ENCODE results near the gene KRTAP12-1.

KRTAP12-1 gene

GRCh38 chr21:44653123-44653522 lies 28.8 kb downstream of the KRTAP12-1 start:
- DNase-seq (ENCODE audit: low read depth in 1 of 2, low spot score in 1 of 2), result no peak
- Histone ChIP-seq H3K4me3 (replicated peaks; ENCODE audit: insufficient read depth, low read length) (no peak overlapping the region), H3K27me3 (ENCODE audit: insufficient read depth, poor library complexity, severe bottlenecking) (no peaks in the 10 kb centered on the region), H3K27ac (replicated peaks) (no peak overlapping the region)
- TF ChIP-seq POLR2AphosphoS5 (IDR thresholded peaks at IDR 0.05; ENCODE audit: low read depth) (no peak), GABPA (IDR thresholded peaks at IDR 0.05; ENCODE audit: low read depth) (no peak), REST (IDR thresholded peaks at IDR 0.05; ENCODE audit: insufficient replicate concordance, low read depth) (no peak)

DNA sequence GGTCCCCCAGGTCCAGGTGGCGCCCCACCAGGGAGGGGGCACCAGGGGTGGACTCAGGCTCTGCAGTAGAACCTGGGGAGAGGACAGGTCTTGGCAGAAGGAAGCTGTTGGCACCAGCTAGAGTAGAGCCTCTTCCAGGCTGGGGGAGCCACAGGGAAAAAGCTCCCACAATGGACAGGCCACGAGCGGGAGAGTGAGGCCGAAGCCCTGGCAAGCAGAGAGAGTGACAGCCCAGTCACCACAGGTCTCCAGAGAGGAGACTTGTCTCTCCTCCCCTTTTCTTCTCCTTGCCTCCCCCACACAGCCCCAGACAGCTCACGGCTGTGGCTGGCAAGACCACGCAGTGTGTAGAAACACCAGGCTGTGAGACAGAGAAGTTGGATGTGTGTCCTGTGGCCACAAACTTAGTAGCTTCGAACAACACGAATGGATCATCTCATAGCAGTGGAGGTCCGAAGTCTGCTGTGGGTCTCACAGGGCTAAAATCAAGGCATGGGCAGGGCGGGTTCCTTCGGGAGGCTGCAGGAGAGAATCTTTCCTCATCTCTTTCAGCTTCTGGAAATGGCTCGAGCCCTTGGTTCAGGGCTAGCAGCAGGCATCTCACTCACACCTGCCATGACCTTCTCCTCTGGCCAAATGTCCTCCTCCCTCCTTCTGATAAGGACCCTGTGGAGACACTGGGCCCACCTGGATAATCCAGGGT lies 30.8 kb downstream of the KRTAP12-1 start:
- no peak for DNase-seq (ENCODE audit: low read depth in 1 of 2, low spot score in 1 of 2)
- Histone ChIP-seq H3K27me3 (ENCODE audit: insufficient read depth, poor library complexity, severe bottlenecking) (no peaks in the 10 kb centered on the region), H3K4me3 (replicated peaks; ENCODE audit: insufficient read depth, low read length) (no peak overlapping the region), H3K27ac (replicated peaks) (no peak overlapping the region)
- no peak for TF ChIP-seq REST (IDR thresholded peaks at IDR 0.05; ENCODE audit: insufficient replicate concordance, low read depth)
- TF ChIP-seq, protein P1, sequence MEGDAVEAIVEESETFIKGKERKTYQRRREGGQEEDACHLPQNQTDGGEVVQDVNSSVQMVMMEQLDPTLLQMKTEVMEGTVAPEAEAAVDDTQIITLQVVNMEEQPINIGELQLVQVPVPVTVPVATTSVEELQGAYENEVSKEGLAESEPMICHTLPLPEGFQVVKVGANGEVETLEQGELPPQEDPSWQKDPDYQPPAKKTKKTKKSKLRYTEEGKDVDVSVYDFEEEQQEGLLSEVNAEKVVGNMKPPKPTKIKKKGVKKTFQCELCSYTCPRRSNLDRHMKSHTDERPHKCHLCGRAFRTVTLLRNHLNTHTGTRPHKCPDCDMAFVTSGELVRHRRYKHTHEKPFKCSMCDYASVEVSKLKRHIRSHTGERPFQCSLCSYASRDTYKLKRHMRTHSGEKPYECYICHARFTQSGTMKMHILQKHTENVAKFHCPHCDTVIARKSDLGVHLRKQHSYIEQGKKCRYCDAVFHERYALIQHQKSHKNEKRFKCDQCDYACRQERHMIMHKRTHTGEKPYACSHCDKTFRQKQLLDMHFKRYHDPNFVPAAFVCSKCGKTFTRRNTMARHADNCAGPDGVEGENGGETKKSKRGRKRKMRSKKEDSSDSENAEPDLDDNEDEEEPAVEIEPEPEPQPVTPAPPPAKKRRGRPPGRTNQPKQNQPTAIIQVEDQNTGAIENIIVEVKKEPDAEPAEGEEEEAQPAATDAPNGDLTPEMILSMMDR (IDR thresholded peaks at IDR 0.05; ENCODE audit: insufficient read depth, low read length), result no peak
- no peak for TF ChIP-seq POLR2AphosphoS5 (IDR thresholded peaks at IDR 0.05; ENCODE audit: low read depth)
- TF ChIP-seq SPI1 (IDR thresholded peaks at IDR 0.05; ENCODE audit: borderline replicate concordance, low read depth), result no peak
- no peak for TF ChIP-seq GABPA (IDR thresholded peaks at IDR 0.05; ENCODE audit: low read depth)

DNA sequence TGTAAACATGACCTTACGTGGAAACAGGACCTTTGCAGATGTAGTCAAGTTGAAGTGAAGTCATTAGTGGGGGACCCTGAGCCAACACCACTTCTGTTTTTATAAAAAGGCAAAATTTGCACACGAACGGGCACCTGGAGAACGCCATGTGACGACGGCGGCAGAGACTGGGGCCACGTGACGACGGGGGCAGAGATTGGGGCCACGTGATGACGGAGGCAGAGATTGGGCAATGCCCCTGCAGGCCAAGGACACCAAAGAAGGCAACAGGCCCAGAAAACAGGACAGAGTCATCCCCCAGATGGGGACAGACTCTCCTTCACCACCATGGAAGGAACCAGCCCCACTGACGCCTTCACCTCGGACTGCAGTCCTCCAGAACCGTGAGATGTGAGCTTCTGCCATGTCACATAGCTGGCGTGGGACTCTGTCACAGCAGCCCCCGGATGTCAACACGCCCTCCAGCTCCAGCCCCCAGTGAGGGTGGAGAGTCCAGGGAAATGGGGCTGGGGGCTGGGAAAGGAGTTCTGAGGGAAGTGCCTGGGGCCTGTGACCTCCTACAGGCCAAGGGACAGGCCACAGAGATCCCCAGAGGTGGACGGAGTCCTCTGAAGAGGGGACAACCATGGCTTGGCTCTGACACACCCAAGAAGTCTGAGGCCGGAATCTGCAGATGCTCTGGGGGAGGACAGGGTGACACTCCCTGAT lies 31.5 kb downstream of the KRTAP12-1 start:
- Histone ChIP-seq H3K4me3 (replicated peaks; ENCODE audit: insufficient read depth, low read length) (no peak overlapping the region), H3K27me3 (ENCODE audit: insufficient read depth, poor library complexity, severe bottlenecking) (no peaks in the 10 kb centered on the region), H3K27ac (replicated peaks) (no peak overlapping the region)
- TF ChIP-seq REST (IDR thresholded peaks at IDR 0.05; ENCODE audit: insufficient replicate concordance, low read depth) (no peak), GABPA (IDR thresholded peaks at IDR 0.05; ENCODE audit: low read depth) (no peak), POLR2AphosphoS5 (IDR thresholded peaks at IDR 0.05; ENCODE audit: low read depth) (no peak), SPI1 (IDR thresholded peaks at IDR 0.05; ENCODE audit: borderline replicate concordance, low read depth) (no peak)
- TF ChIP-seq, protein P1 (IDR thresholded peaks at IDR 0.05; ENCODE audit: insufficient read depth, low read length), result no peak
- DNase-seq (ENCODE audit: low read depth in 1 of 2, low spot score in 1 of 2), result no peak

Measured in HL-60 (cell line).